WERI-Rb-1 (cell line): ENCODE data around the gene PROK2.

Source experiments
- DNase-seq: peaks from one replicate; pipeline ENCODE4 v3.0.0-alpha.2; 2020
- H3K27ac ChIP-seq: fragments of 250-450 bp; sonication (Bioruptor Pico); 2 replicates; pipeline ENCODE4 v1.5.1; 2020; ENCODE audit warnings: mild to moderate bottlenecking, moderate library complexity
- H3K27me3 ChIP-seq: fragments of 250-450 bp; sonication (Bioruptor Pico); 2 replicates; pipeline ENCODE4 v1.5.1; 2021; ENCODE audit warnings: mild to moderate bottlenecking, low read depth, moderate library complexity; ENCODE audit not compliant: insufficient read depth, severe bottlenecking
- H3K36me3 ChIP-seq: fragments of 250-450 bp; sonication (Bioruptor Pico); 2 replicates; pipeline ENCODE4 v1.5.1; 2020; ENCODE audit warnings: mild to moderate bottlenecking, moderate library complexity
- H3K4me3 ChIP-seq: 2 replicates; pipeline ENCODE4 v1.5.1; 2011; ENCODE audit warnings: low read depth, mild to moderate bottlenecking, control low read depth, low read length
- H3K9me3 ChIP-seq: fragments of 250-450 bp; sonication (Bioruptor Pico); 2 replicates; pipeline ENCODE4 v1.5.1; 2021; ENCODE audit warnings: mild to moderate bottlenecking, moderate library complexity; ENCODE audit not compliant: severe bottlenecking
- TF ChIP-seq, protein P1 (sequence below): IDR thresholded peaks from 2 replicates; pipeline ENCODE4 v1.5.1; 2011; ENCODE audit warnings: low read depth, mild to moderate bottlenecking, control low read depth, inconsistent platforms, low read length

PROK2 gene

DNA sequence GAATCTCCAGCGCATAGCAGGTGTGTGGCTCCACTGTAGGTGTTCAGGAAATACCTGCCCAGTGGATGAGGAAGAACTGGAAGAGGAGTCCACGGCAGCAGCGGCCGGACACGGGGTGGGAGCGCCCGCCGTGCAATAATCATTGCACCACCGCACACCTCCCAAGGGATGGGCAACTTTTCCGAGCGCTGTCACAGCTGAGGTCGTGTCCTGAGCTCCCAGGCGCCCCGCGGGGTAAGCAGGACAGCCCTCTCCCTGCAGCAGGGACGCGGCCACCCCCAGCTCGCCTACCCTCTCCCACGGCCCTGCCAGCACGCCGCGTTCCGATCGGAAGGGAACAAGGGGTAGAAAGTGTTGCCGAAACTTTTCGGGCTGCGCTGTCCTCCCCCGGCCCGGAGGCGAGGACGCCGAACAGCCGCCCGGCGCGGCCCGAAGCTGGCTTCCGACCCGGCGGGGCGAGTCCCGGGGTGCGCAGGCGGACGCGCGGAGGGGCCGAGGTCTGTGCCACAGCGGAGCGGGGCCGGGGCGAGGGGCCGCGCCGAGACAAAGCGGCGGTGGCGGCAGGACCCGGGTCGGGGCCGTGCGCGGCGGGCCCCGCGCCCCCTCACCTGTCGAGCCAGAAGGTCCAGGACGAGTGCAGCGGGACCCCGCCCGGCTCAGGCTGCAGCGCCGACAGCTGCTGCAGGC lies 60.2 kb downstream of the PROK2 start:
- peak; percentile 55 for DNase-seq
- H3K27ac ChIP-seq: no peak overlapping the region
- H3K27me3 ChIP-seq: no peaks in the 10 kb centered on the region
- H3K9me3 ChIP-seq: no peaks in the 10 kb centered on the region
- H3K36me3 ChIP-seq: no peaks in the 10 kb centered on the region
- TF ChIP-seq, protein P1, sequence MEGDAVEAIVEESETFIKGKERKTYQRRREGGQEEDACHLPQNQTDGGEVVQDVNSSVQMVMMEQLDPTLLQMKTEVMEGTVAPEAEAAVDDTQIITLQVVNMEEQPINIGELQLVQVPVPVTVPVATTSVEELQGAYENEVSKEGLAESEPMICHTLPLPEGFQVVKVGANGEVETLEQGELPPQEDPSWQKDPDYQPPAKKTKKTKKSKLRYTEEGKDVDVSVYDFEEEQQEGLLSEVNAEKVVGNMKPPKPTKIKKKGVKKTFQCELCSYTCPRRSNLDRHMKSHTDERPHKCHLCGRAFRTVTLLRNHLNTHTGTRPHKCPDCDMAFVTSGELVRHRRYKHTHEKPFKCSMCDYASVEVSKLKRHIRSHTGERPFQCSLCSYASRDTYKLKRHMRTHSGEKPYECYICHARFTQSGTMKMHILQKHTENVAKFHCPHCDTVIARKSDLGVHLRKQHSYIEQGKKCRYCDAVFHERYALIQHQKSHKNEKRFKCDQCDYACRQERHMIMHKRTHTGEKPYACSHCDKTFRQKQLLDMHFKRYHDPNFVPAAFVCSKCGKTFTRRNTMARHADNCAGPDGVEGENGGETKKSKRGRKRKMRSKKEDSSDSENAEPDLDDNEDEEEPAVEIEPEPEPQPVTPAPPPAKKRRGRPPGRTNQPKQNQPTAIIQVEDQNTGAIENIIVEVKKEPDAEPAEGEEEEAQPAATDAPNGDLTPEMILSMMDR: no peak
- H3K4me3 ChIP-seq: peak overlapping the region; percentile 76

DNA sequence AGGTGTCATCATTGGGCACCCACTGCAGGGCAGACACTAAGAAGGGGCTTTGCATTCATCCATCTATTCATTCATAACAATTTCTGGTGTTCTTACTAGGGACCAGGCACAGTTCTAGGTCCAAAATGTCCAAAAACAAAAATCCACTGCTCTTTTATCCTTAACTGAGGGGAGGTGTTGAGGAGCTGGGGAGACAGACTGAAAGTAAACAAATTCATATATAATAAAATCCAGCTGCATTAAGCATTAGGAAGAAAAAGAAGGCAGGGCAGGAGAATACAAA lies 60.8 kb downstream of the PROK2 start:
- H3K27ac ChIP-seq: no peak overlapping the region
- peak overlapping the region; percentile 76 for H3K4me3 ChIP-seq
- TF ChIP-seq, protein P1: no peak
- H3K27me3 ChIP-seq: no peaks in the 10 kb centered on the region
- no peaks in the 10 kb centered on the region for H3K9me3 ChIP-seq
- no peaks in the 10 kb centered on the region for H3K36me3 ChIP-seq
- no peak for DNase-seq

DNA sequence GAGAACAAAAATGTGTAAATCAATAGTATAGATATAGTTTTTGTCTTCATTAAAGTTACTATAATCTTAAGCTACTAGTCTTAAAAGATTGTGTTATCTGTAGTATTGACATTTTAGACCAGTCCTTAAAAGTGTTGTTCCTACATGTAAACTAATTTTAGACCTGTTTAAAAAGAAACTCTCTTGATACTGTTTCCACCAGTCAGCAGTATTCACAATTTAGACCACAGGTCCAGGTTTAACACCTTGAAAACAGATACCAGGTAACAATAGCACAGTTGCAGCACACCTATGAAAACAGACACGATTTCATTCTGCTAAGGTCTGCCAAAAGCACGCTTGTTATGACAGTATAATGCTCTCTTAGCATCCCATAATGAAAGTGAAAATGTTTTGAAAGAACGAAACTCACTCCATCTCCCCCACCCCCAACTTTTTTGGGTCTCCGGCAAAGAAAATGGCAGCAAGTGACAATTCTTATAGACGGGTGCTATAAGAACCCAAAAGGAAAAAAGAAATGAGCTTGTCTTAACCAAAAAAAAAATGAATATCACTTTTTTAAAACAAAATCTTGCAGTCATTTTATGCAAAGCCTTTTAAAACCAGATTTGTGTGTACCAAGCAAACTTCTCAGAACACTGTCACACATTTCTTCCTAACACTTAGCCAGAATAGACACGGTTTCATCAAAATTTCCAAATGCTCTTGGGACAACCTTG lies 61.3 kb downstream of the PROK2 start:
- Histone ChIP-seq H3K9me3 (no peaks in the 10 kb centered on the region), H3K4me3 (no peak overlapping the region), H3K27me3 (no peaks in the 10 kb centered on the region), H3K36me3 (no peaks in the 10 kb centered on the region), H3K27ac (no peak overlapping the region)
- TF ChIP-seq, protein P1: no peak
- no peak for DNase-seq

DNA sequence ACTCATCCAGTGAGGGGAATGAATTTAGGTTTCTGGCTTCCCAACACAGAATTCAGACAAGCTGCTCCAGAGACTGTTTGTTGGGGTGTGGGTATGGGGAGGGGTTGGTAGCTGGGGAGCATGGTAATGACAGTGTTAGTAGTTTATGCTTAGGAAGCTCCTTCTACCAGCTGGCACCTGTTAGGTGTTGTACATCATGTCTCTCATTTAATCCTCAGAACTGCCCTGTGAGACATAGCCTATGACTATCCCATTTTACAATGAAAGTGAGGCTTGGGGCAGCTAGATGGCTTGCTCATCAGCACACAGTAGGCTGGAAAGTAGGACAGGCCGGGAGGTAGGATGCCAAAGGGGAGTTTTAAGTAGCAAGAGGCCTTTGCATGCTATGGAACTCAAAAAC lies 62.3 kb downstream of the PROK2 start:
- DNase-seq: no peak
- H3K27ac ChIP-seq: no peak overlapping the region
- H3K9me3 ChIP-seq: no peaks in the 10 kb centered on the region
- H3K27me3 ChIP-seq: no peaks in the 10 kb centered on the region
- H3K4me3 ChIP-seq: no peak overlapping the region
- no peaks in the 10 kb centered on the region; the same call in 1 of the 2 replicates for H3K36me3 ChIP-seq
- TF ChIP-seq, protein P1: no peak
